Breast epithelium (tissue), 3 donors: ENCODE measurements around the gene UPF3A.

Experiments used
- CTCF ChIP-seq, 3 donors: fragments of 450-650 bp; IDR thresholded peaks; one replicate each; pipeline ENCODE4 v1.5.1; 2016 to 2017; ENCODE audit warnings: antibody characterized with exemption in 3 of 3, mild to moderate bottlenecking in 3 of 3, moderate library complexity in 3 of 3
- POLR2A ChIP-seq: fragments of 450-650 bp; IDR thresholded peaks from one replicate; pipeline ENCODE4 v1.6.1; 2016; ENCODE audit warnings: antibody characterized with exemption, mild to moderate bottlenecking, moderate library complexity
- POLR2AphosphoS5 ChIP-seq, 3 donors: sonication (generic); formaldehyde crosslinking; IDR thresholded peaks; one replicate each; pipeline ENCODE4 v1.6.1; 2017; ENCODE audit warnings: antibody characterized with exemption in 3 of 3

DNA sequence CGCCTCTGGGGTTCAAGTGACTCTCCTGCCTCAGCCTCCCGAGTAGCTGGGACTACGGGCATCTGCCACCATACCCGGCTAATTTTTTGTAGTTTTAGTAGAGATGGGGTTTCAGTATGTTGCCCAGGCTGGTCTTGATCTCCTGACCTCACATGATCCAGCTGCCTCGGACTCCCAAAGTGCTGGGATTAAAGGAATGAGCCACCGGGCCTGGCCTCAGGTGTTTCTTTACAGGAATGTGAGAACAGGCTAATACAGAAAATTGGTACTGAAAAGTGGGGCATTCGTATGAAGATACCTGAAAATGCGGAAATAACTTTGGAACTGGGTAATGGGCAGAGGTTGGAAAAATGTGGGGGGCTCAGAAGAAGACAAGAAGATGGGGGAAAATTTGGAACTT is 49.5 kb upstream of the UPF3A start:
- no peak for TF ChIP-seq POLR2A
- TF ChIP-seq POLR2AphosphoS5 (IDR thresholded peaks at IDR 0.05) = no peak
- no peak for TF ChIP-seq CTCF (IDR thresholded peaks at IDR 0.05)
